Transverse colon (tissue), 3 donors: ENCODE measurements around the gene FFAR2.

Experiments
- EP300 ChIP-seq: sonication (generic); formaldehyde crosslinking; IDR thresholded peaks from one replicate; pipeline ENCODE4 v1.6.1; 2017; ENCODE audit warnings: antibody characterized with exemption, low read depth
- POLR2A ChIP-seq: fragments of 450-650 bp; IDR thresholded peaks from one replicate; pipeline ENCODE4 v1.6.1; 2016; ENCODE audit warnings: antibody characterized with exemption, mild to moderate bottlenecking, moderate library complexity
- TF ChIP-seq, protein P1 (sequence below), 5 experiments: fragments of 200-600 bp in 3 of 5; fragments of 450-650 bp in 2 of 5; sonication (generic) in 3 of 5; IDR thresholded peaks; 1 replicate in 2 of 5; 2 replicates in 3 of 5; pipeline ENCODE4 v1.5.1; 2016 to 2017; ENCODE audit warnings: antibody characterized with exemption in 5 of 5, inconsistent platforms in 3 of 5, mild to moderate bottlenecking in 2 of 5, moderate library complexity in 1 of 5

- TF ChIP-seq POLR2A (no peak), EP300 (no peak)
- TF ChIP-seq, protein P1, sequence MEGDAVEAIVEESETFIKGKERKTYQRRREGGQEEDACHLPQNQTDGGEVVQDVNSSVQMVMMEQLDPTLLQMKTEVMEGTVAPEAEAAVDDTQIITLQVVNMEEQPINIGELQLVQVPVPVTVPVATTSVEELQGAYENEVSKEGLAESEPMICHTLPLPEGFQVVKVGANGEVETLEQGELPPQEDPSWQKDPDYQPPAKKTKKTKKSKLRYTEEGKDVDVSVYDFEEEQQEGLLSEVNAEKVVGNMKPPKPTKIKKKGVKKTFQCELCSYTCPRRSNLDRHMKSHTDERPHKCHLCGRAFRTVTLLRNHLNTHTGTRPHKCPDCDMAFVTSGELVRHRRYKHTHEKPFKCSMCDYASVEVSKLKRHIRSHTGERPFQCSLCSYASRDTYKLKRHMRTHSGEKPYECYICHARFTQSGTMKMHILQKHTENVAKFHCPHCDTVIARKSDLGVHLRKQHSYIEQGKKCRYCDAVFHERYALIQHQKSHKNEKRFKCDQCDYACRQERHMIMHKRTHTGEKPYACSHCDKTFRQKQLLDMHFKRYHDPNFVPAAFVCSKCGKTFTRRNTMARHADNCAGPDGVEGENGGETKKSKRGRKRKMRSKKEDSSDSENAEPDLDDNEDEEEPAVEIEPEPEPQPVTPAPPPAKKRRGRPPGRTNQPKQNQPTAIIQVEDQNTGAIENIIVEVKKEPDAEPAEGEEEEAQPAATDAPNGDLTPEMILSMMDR (IDR thresholded peaks at IDR 0.05) = no peak
These were observed 38.9 kb upstream of the FFAR2 start for GRCh38 chr19:35409191-35409590.
